Inflammatory macrophage treated with lipopolysaccharide for 4 hours (primary cell): Measurements from ENCODE around the gene ZFAND5.

Experiments
- DNase-seq: peaks from one replicate; pipeline ENCODE4 v3.0.0-alpha.2; 2020

The ZFAND5 gene

DNA sequence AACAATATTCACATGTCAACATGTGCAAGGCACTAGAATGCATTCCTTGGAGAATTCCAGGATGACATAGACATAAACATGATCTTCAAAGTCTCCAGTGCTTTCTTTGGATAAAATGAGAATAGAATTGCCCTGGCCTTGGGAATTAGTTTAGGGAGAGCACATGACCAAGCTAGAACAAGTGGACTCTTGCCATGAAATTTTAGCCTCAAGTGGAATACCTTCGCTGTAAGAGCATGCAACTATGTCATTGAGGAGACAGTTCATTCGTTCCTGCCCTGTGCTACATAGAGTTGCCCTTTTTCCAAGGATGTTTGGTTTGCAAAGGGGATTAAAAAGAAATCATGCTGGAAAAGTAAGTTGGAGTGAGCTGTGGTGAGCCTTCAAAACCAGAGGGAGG, 42.7 kb downstream of the ZFAND5 start:
- no peak for DNase-seq

DNA sequence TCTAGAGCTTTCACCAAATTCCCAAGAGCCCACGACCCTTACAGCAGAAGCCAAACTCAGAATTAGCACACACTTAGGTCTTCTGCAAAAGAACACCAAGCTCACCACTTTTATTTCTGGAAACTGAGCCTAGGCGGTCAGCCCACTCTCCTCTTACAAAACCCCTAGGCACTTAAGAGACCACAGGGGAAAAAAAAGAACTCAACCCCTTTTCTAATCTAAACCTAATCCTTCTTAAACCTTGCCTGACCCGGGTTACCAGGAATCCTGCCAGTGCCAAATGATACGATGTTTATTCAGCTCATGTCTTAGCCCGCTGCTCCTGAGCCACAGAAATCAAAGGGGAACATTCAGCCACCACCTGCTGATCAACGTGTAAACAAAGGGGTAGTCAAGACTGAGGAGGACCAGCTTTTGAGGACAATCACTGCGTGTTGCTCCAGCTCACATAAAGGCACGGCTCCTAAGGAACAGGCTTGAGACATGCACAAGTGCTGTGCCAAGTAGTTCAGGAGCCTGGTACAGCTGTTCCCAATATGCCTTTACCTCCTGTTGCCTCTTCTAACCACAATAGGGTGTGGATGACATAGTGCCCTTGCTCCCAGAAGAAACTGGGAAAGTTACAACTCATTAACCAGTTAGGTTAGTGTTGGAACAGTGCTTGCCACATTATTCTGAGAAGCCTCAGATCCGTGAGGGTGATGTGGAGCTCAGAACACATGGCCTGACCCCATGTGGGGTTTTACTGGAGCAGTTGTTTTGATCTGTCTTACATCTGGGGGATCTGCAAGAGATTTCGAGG, 49.3 kb downstream of the ZFAND5 start:
- DNase-seq: no peak

- no peak for DNase-seq
These were observed 49.9 kb downstream of the ZFAND5 start for GRCh38 chr9:72315089-72315509.

DNA sequence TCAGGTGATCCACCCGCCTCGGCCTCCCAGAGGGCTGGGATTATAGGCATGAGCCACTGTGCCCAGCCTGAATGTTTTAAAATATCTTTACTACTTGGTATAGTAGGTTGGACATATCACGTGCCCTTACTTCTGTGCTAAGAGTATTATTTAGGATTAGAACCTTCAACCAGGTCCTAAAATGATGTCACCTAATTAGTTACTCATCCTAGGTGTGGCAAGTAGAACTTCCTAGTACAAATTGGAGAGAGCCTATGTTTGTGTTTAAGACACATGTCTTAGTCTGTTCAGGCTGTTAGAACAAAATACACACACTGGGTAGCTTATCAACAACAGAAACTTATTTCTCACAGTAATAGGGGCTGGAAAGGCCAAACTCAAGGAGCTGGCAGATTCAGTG, 51.5 kb downstream of the ZFAND5 start:
- no peak for DNase-seq

GRCh38 chr9:72312386-72312987, 52.5 kb downstream of the ZFAND5 start:
- peak; percentile 46 for DNase-seq

DNA sequence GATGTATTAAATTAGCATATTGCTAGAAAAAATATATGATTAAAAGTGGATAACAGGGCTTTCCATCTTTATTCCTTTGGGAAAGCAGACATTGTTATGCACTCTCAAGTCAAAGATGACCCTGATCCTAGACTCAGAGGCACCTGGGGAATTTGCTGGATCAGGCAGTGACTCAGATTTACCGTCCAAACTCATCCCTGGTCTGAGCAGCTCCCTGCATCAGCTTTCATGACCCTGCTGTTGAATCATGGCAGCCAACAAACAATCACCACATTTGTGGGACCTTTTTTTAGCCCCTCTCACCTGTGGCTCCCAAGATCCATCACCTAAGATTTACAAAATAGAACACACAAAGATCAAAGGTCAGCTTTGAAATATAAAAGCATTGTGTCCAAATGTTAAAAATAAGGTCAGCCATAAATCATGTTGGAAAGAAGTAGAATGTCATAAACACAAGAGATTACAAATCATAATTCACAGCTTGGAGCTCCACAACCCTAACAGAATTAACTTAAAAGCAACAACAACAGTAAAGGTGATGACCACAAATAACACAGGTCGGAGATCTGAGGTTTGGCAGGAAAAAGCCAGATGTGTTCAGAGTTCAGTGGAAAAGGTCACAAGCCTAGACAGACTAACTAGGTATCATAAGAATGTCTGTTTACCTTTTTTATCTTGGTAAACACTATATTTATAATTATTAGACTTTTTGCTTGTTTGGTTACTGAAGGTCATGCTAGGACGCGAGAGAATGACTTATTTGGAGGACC, 55.5 kb downstream of the ZFAND5 start:
- no peak for DNase-seq

- DNase-seq: peak; percentile 89
These were observed 58.2 kb downstream of the ZFAND5 start for GRCh38 chr9:72306761-72307160.

DNA sequence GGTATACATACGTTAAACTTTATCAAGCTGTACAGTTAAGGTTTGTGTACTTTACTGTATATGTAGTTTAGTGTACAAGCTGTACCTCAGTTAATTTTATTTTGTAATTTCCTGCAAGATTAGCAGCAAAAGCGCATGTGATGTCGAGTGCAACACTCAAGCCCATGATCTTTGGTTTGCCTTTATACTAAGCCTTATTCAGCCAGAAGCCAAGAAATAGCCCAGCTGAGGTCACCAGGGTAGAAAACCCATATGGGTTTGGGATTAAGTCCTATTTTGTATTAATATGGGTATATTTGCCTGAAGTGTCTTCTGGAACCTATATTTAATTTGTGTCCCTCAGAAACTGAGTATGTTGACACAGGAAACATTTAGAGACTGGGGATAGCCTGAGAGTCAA, 59.3 kb downstream of the ZFAND5 start:
- peak; percentile 62 for DNase-seq

GRCh38 chr9:72305102-72305546, 59.9 kb downstream of the ZFAND5 start:
- DNase-seq: peak; percentile 99

- DNase-seq: no peak
These were observed 60.5 kb downstream of the ZFAND5 start for GRCh38 chr9:72304538-72304937.
